IMR-90 (cell line): ENCODE results near the gene MKRN2OS. TPM values are rescaled to one million over a fixed set of nuclear protein-coding genes. Genes with fewer than 3 reads are reported as not detected.

Experiments
- ATAC-seq: fragments of 200-7000 bp; cut with Tn5 transposase; 2 replicates; pipeline ENCODE4 v1.9.1; 2020; ENCODE audit warnings: low read depth, mild to moderate bottlenecking, moderate library complexity
- BruUV-seq: library from RNA; stranded (reverse); fragments of 400-500 nt; replicated peaks from 2 replicates; lab custom pipeline; 2021; lab: Mats Ljungman, UMichigan
- CTCF ChIA-PET: fragments of 300-600 bp; formaldehyde crosslinking; extraction: SDS; loops from one replicate; lab custom pipeline; 2021; ENCODE audit warnings: antibody characterized with exemption; lab: Yijun Ruan, JAX
- POLR2A ChIA-PET: fragments of 300-600 bp; sonication (Branson Sonifier 250); formaldehyde crosslinking; loops from one replicate; lab custom pipeline; 2022; ENCODE audit warnings: antibody characterized with exemption; ENCODE audit not compliant: unreplicated experiment; lab: Charles Lee
- DNase-seq: peaks from one replicate; pipeline ENCODE4 v3.0.0; 2013
- H2AFZ ChIP-seq: replicated peaks from 2 replicates; pipeline ENCODE3; 2013; ENCODE audit warnings: low read length, mild to moderate bottlenecking; ENCODE audit not compliant: poor library complexity
- H2AK5ac ChIP-seq: 2 replicates; pipeline ENCODE4 v1.6.1; 2013; ENCODE audit warnings: low read depth, low read length, inconsistent platforms
- H2AK9ac ChIP-seq: replicated peaks from 2 replicates; pipeline ENCODE3; 2013; ENCODE audit warnings: mild to moderate bottlenecking, low read depth, low read length, moderate library complexity; ENCODE audit not compliant: poor library complexity
- H2BK120ac ChIP-seq: 2 replicates; pipeline ENCODE4 v1.6.1; 2013; ENCODE audit warnings: low read depth, low read length, inconsistent platforms
- H2BK15ac ChIP-seq: 3 replicates; pipeline ENCODE4 v1.6.1; 2013; ENCODE audit warnings: low read depth, low read length, inconsistent platforms
- H2BK20ac ChIP-seq: 2 replicates; pipeline ENCODE4 v1.6.1; 2013; ENCODE audit warnings: low read depth, mild to moderate bottlenecking, inconsistent platforms, low read length, moderate library complexity
- H2BK5ac ChIP-seq: 2 replicates; pipeline ENCODE4 v1.6.1; 2013; ENCODE audit warnings: mild to moderate bottlenecking, low read depth, low read length, inconsistent platforms; ENCODE audit not compliant: poor library complexity, severe bottlenecking
- H3K14ac ChIP-seq: replicated peaks from 2 replicates; pipeline ENCODE4 v1.6.1; 2013; ENCODE audit warnings: low read depth, low read length, inconsistent platforms
- H3K18ac ChIP-seq: 2 replicates; pipeline ENCODE4 v1.6.1; 2013; ENCODE audit warnings: low read depth, low read length, control low read depth
- H3K23ac ChIP-seq: 2 replicates; pipeline ENCODE4 v1.6.1; 2013; ENCODE audit warnings: low read depth, low read length, inconsistent platforms
- H3K27ac ChIP-seq: 2 replicates; pipeline ENCODE4 v1.5.1; 2013; ENCODE audit warnings: mild to moderate bottlenecking, control low read depth, low read length; ENCODE audit not compliant: insufficient read depth
- H3K27me3 ChIP-seq: 2 replicates; pipeline ENCODE4 v1.6.1; 2013; ENCODE audit warnings: low read length; ENCODE audit not compliant: control insufficient read depth, insufficient read depth
- H3K36me3 ChIP-seq: 2 replicates; pipeline ENCODE4 v1.6.1; 2013; ENCODE audit warnings: low read length, mixed read lengths; ENCODE audit not compliant: control insufficient read depth, insufficient read depth
- H3K4ac ChIP-seq: 2 replicates; pipeline ENCODE4 v1.6.1; 2013; ENCODE audit warnings: low read depth, low read length, inconsistent platforms
- H3K4me1 ChIP-seq: 2 replicates; pipeline ENCODE4 v1.6.1; 2013; ENCODE audit warnings: low read length, mixed read lengths; ENCODE audit not compliant: control insufficient read depth, insufficient read depth
- H3K4me2 ChIP-seq: 2 replicates; pipeline ENCODE4 v1.6.1; 2013; ENCODE audit warnings: low read depth, mild to moderate bottlenecking, control low read depth, low read length, moderate library complexity
- H3K4me3 ChIP-seq: 2 replicates; pipeline ENCODE4 v1.5.1; 2013; ENCODE audit warnings: low read depth, mild to moderate bottlenecking, control low read depth, low read length, moderate library complexity; ENCODE audit not compliant: insufficient read depth
- H3K56ac ChIP-seq: 2 replicates; pipeline ENCODE4 v1.6.1; 2013; ENCODE audit warnings: low read length, inconsistent platforms; ENCODE audit not compliant: insufficient read depth; ENCODE audit errors: extremely low read depth
- H3K79me1 ChIP-seq, 2 experiments: 2 replicates each; pipeline ENCODE4 v1.6.1; 2013; ENCODE audit warnings: low read length in 2 of 2, inconsistent platforms in 1 of 2, low read depth in 1 of 2
- H3K9ac ChIP-seq: 2 replicates; pipeline ENCODE4 v1.6.1; 2013; ENCODE audit warnings: low read depth, low read length, control low read depth
- H3K9me1 ChIP-seq: 2 replicates; pipeline ENCODE4 v1.6.1; 2013; ENCODE audit warnings: low read length, inconsistent platforms; ENCODE audit not compliant: insufficient read depth
- H3K9me3 ChIP-seq: 2 replicates; pipeline ENCODE4 v1.6.1; 2013; ENCODE audit warnings: low read length; ENCODE audit not compliant: control insufficient read depth, insufficient read depth
- H4K20me1 ChIP-seq: 2 replicates; pipeline ENCODE4 v1.6.1; 2013; ENCODE audit warnings: low read length, inconsistent platforms; ENCODE audit not compliant: insufficient read depth
- H4K5ac ChIP-seq: 2 replicates; pipeline ENCODE4 v1.6.1; 2013; ENCODE audit warnings: mild to moderate bottlenecking, low read depth, low read length, control low read depth
- H4K8ac ChIP-seq, 2 experiments: 2 replicates each; pipeline ENCODE4 v1.6.1; 2013; ENCODE audit warnings: low read depth in 2 of 2, low read length in 2 of 2, control low read depth in 1 of 2, inconsistent platforms in 1 of 2
- H4K91ac ChIP-seq: 2 replicates; pipeline ENCODE4 v1.6.1; 2013; ENCODE audit warnings: low read depth, low read length, inconsistent platforms; ENCODE audit not compliant: insufficient read depth
- CTCF ChIP-seq: conservative IDR thresholded peaks from 2 replicates; pipeline ENCODE4 v1.5.1; 2012; ENCODE audit warnings: mild to moderate bottlenecking, low read depth, low read length, improper control_type of control experiment
- FOS ChIP-seq: fragments of 150-350 bp; IDR thresholded peaks from 2 replicates; pipeline ENCODE4 v1.6.1; 2016; ENCODE audit warnings: low read depth, low read length
- MAFK ChIP-seq: IDR thresholded peaks from 2 replicates; pipeline ENCODE4 v1.6.1; 2012; ENCODE audit warnings: low read depth, low read length, improper control_type of control experiment
- MAZ ChIP-seq: IDR thresholded peaks from 2 replicates; pipeline ENCODE4 v1.6.1; 2012; ENCODE audit warnings: low read depth, mild to moderate bottlenecking, low read length, improper control_type of control experiment, moderate library complexity, borderline replicate concordance
- NFE2L2 ChIP-seq: fragments of 150-350 bp; IDR thresholded peaks from 2 replicates; pipeline ENCODE4 v1.6.1; 2016; ENCODE audit warnings: low read depth, mild to moderate bottlenecking, low read length
- RFX5 ChIP-seq: IDR thresholded peaks from 2 replicates; pipeline ENCODE4 v1.8.0; 2012; ENCODE audit warnings: low read depth, mild to moderate bottlenecking, low read length, moderate library complexity
- SMC3 ChIP-seq: fragments of 150-350 bp; IDR thresholded peaks from 2 replicates; pipeline ENCODE4 v1.6.1; 2016; ENCODE audit warnings: low read depth, mild to moderate bottlenecking, antibody characterized with exemption, low read length, moderate library complexity
- WGBS, 2 experiments: methylation state at CpG; one replicate each; pipeline versions ENCODE4 v1.1.5 to v1.1.7; 2013; ENCODE audit warnings: missing lambda C conversion rate in 2 of 2; ENCODE audit not compliant: insufficient read length in 1 of 2; ENCODE audit errors: extremely low coverage in 2 of 2; 5-methylcytosine and 5-hydroxymethylcytosine counted together
- dilution Hi-C: fragments of 300-500 bp; cut with HindIII; formaldehyde crosslinking; loops from one replicate; pipeline ENCODE4 v1.14.3; 2018; ENCODE audit warnings: low sequenced_read_pairs; ENCODE audit not compliant: unreplicated experiment
- in situ Hi-C: fragments of 300-500 bp; cut with MboI; formaldehyde crosslinking; loops from 3 replicates; pipeline ENCODE4 v1.14.3; 2019; ENCODE audit warnings: low sequenced_read_pairs, inconsistent platforms, mixed read lengths
- intact Hi-C: fragments of 100-400 bp; cut with micrococcal nuclease; formaldehyde crosslinking; loops from 2 replicates; pipeline ENCODE4 v1.10.0; 2022
- polyA plus RNA-seq, 3 experiments: library from polyadenylated mRNA; depleted of rRNA; stranded (reverse); fragments of >200 nt; gene quantifications; 2 replicates each; pipeline ENCODE4 v1.2.3, GENCODE V29; 2012; ENCODE audit warnings: low replicate concordance in 1 of 3
- total RNA-seq: library from RNA; depleted of rRNA; stranded (reverse); fragments of >200 nt; gene quantifications from 2 replicates; pipeline ENCODE4 v1.2.3, GENCODE V29; 2012
- TF ChIP-seq, protein P1 (sequence below): fragments of 150-350 bp; IDR thresholded peaks from 2 replicates; pipeline ENCODE4 v1.6.1; 2016; ENCODE audit warnings: low read depth, mild to moderate bottlenecking, low read length, moderate library complexity, borderline replicate concordance

The MKRN2OS gene
- total and polyA plus RNA-seq, 2 of the 4 experiments (the other 2 are of a cell fraction) = not detected

DNA sequence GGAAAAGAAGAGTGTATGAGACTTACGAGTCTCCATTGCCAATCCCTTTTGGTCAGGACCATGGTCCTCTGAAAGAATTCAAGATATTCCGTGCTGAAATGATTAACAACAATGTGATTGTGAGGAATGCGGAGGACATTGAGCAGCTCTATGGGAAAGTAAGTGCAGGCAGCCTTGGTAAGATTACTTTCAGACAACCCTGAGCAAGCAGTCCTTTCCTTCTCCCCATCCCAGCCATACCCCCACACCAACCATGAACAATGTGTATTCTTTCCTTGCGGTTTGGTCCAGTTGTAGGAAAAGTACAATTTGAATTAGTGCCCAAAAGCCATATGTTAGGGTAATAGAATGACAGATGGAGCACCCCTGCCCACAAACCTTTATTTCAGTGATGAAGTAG lies 55.5 kb downstream of the MKRN2OS start:
- Histone ChIP-seq H3K18ac (no peak overlapping the region), H2AK9ac (no peak overlapping the region), H3K79me1 (peaks cover 7 to 13% of the 10 kb centered on the region in 2 experiments; a peak in 3 of 4 replicates), H3K27ac (no peak overlapping the region), H3K14ac (no peak overlapping the region), H3K4me2 (no peak overlapping the region), H4K20me1 (no peaks in the 10 kb centered on the region), H3K36me3 (peaks cover 5% of the 10 kb centered on the region; the same call in 1 of the 2 replicates), H2BK120ac (no peak overlapping the region), H2AK5ac (no peak overlapping the region), H3K27me3 (no peaks in the 10 kb centered on the region), H2BK5ac (no peak overlapping the region), H3K9me1 (no peaks in the 10 kb centered on the region), H4K8ac (no peak overlapping the region), H3K4ac (no peak overlapping the region), H2BK15ac (no peak overlapping the region), H4K91ac (no peak overlapping the region), H2AFZ (no peak overlapping the region), H2BK20ac (no peak overlapping the region), H3K4me3 (no peak overlapping the region), H3K9ac (no peak overlapping the region), H3K9me3 (no peaks in the 10 kb centered on the region), H4K5ac (no peak overlapping the region), H3K56ac (no peak overlapping the region), H3K23ac (no peak overlapping the region), H3K4me1 (no peaks in the 10 kb centered on the region)
- ChIA-PET POLR2A (no interaction called here), CTCF (no interaction called here)
- WGBS, 2 experiments = 86% methylated on average over 1 of the region's 4 CpGs; no CpG with 5 or more reads in 1 of the 2 experiments
- DNase-seq = no peak
- TF ChIP-seq, protein P1, sequence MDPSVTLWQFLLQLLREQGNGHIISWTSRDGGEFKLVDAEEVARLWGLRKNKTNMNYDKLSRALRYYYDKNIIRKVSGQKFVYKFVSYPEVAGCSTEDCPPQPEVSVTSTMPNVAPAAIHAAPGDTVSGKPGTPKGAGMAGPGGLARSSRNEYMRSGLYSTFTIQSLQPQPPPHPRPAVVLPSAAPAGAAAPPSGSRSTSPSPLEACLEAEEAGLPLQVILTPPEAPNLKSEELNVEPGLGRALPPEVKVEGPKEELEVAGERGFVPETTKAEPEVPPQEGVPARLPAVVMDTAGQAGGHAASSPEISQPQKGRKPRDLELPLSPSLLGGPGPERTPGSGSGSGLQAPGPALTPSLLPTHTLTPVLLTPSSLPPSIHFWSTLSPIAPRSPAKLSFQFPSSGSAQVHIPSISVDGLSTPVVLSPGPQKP = no peak
- no peak for TF ChIP-seq NFE2L2
- TF ChIP-seq CTCF = no peak
- TF ChIP-seq MAZ = no peak
- TF ChIP-seq MAFK = no peak
- TF ChIP-seq FOS = no peak
- TF ChIP-seq SMC3 = no peak
- TF ChIP-seq RFX5 = no peak
- intact Hi-C loops (no loop called here), dilution Hi-C loops (no loop called here), in situ Hi-C loops (no loop called here)
- no TSS peak for BruUV-seq
- no peak for ATAC-seq
